ENCODE data around the gene SPRR3. TPM values are rescaled to one million over a fixed set of nuclear protein-coding genes. Genes with fewer than 3 reads are reported as not detected.

Gene SPRR3
- total RNA-seq, 1 donor from 2014 or later, result not detected

- no peak for DNase-seq (ENCODE audit: low spot score in 2 of 2, unreplicated experiment in 2 of 2)
- Mint-ChIP-seq H3K4me1 (no peaks in the 10 kb centered on the region), H3K27me3 (ENCODE audit: low read depth) (peaks cover 8% of the 10 kb centered on the region), H3K27ac (no peak overlapping the region), H3K9me3 (no peaks in the 10 kb centered on the region), H3K36me3 (no peaks in the 10 kb centered on the region), H3K4me3 (no peak overlapping the region)
- TF ChIP-seq, protein P1, sequence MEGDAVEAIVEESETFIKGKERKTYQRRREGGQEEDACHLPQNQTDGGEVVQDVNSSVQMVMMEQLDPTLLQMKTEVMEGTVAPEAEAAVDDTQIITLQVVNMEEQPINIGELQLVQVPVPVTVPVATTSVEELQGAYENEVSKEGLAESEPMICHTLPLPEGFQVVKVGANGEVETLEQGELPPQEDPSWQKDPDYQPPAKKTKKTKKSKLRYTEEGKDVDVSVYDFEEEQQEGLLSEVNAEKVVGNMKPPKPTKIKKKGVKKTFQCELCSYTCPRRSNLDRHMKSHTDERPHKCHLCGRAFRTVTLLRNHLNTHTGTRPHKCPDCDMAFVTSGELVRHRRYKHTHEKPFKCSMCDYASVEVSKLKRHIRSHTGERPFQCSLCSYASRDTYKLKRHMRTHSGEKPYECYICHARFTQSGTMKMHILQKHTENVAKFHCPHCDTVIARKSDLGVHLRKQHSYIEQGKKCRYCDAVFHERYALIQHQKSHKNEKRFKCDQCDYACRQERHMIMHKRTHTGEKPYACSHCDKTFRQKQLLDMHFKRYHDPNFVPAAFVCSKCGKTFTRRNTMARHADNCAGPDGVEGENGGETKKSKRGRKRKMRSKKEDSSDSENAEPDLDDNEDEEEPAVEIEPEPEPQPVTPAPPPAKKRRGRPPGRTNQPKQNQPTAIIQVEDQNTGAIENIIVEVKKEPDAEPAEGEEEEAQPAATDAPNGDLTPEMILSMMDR (IDR thresholded peaks at IDR 0.05; ENCODE audit: unreplicated experiment), result no peak
These were observed 35.7 kb upstream of the SPRR3 start for GRCh38 chr1:152965853-152966252.

- no peaks in the 10 kb centered on the region for H3K9me3 Mint-ChIP-seq
- no peak overlapping the region for H3K4me3 Mint-ChIP-seq
- peaks cover 12% of the 10 kb centered on the region for H3K27me3 Mint-ChIP-seq (ENCODE audit: low read depth)
- H3K4me1 Mint-ChIP-seq, result no peaks in the 10 kb centered on the region
- H3K36me3 Mint-ChIP-seq, result no peaks in the 10 kb centered on the region
- H3K27ac Mint-ChIP-seq, result no peak overlapping the region
- TF ChIP-seq, protein P1 (IDR thresholded peaks at IDR 0.05; ENCODE audit: unreplicated experiment), result no peak
- DNase-seq (ENCODE audit: low spot score in 2 of 2, unreplicated experiment in 2 of 2), result no peak
These were observed 34.3 kb upstream of the SPRR3 start for GRCh38 chr1:152967201-152967600.

DNA sequence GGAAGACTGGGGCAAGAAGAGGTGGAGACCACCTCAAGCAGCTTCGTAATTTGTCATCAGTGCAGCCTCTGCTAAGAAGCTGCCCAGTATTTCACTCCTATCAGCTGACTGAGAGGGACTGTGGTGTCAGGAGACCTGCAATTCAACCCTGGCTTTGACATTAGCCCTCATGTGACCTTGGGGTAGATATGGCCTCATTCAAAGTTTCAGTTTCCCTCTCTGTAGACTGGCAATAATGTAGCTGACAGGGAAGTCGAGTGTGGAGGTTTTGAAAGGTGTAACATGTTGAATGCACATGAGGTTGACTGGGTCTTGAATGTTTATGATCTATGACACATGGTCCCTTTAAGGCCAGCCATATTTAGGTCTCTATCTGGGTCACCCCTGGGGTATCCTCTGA is 33.3 kb upstream of the SPRR3 start:
- Mint-ChIP-seq H3K27ac (no peak overlapping the region), H3K4me1 (no peaks in the 10 kb centered on the region), H3K9me3 (peaks cover 2% of the 10 kb centered on the region), H3K4me3 (no peak overlapping the region), H3K27me3 (ENCODE audit: low read depth) (peaks cover 14% of the 10 kb centered on the region), H3K36me3 (no peaks in the 10 kb centered on the region)
- DNase-seq (ENCODE audit: low spot score in 2 of 2, unreplicated experiment in 2 of 2), result no peak
- TF ChIP-seq, protein P1 (IDR thresholded peaks at IDR 0.05; ENCODE audit: unreplicated experiment), result no peak

- H3K9me3 Mint-ChIP-seq, result peaks cover 9% of the 10 kb centered on the region
- H3K27ac Mint-ChIP-seq, result no peak overlapping the region
- no peaks in the 10 kb centered on the region for H3K4me1 Mint-ChIP-seq
- H3K4me3 Mint-ChIP-seq, result no peak overlapping the region
- H3K36me3 Mint-ChIP-seq, result no peaks in the 10 kb centered on the region
- H3K27me3 Mint-ChIP-seq (ENCODE audit: low read depth), result peaks cover 19% of the 10 kb centered on the region
- DNase-seq (ENCODE audit: low spot score in 2 of 2, unreplicated experiment in 2 of 2), result no peak
- TF ChIP-seq, protein P1 (IDR thresholded peaks at IDR 0.05; ENCODE audit: unreplicated experiment), result no peak
These were observed 32.5 kb upstream of the SPRR3 start for GRCh38 chr1:152969036-152969435.

DNA sequence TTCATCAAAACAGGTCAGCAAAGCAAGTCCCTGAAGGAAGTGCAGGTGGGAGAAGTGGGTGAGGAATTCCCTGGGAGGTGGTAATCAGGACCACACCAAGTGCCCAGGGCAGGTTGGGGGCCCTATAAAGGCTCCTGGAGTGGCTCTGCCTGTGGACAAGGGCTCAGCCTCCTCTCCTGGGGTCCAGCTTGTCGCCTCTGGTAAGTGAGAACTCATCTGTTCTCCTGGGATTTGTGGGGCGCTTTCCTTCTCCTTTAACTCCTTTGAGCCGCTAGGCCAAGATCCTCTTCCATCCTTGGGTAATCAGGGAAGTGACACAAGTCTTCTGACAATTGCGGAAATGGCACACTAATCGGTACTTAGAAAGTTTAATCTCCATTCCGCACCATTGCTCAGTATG is 31.1 kb upstream of the SPRR3 start, which contains the start of gene SPRR4:
Gene SPRR4 (plus strand): TSS at position 154 of the 400 bp plus-strand sequence. CDS start 1,243 bp downstream, outside the sequence.
- Mint-ChIP-seq H3K27me3 (ENCODE audit: low read depth) (peaks cover 21% of the 10 kb centered on the region), H3K4me1 (no peaks in the 10 kb centered on the region), H3K27ac (no peak within 1 kb of the TSS), H3K4me3 (no peak within 1 kb of the TSS), H3K36me3 (no peaks in the 10 kb centered on the region), H3K9me3 (peaks cover 15% of the 10 kb centered on the region)
- no peak for DNase-seq (ENCODE audit: low spot score in 2 of 2, unreplicated experiment in 2 of 2)
- TF ChIP-seq, protein P1 (IDR thresholded peaks at IDR 0.05; ENCODE audit: unreplicated experiment), result no peak

All from mesothelial cell of epicardium (in vitro differentiated cells).